ENCODE results near the gene OBSL1.

The OBSL1 gene

GRCh38 chr2:219571311-219572236 lies at the start of gene OBSL1:
Gene OBSL1, minus strand, starts transcription at chr2:219571539. Its CDS starts 307 bp downstream, at chr2:219571232.
- peak; percentile 88 for DNase-seq (ENCODE audit: low spot score)

DNA sequence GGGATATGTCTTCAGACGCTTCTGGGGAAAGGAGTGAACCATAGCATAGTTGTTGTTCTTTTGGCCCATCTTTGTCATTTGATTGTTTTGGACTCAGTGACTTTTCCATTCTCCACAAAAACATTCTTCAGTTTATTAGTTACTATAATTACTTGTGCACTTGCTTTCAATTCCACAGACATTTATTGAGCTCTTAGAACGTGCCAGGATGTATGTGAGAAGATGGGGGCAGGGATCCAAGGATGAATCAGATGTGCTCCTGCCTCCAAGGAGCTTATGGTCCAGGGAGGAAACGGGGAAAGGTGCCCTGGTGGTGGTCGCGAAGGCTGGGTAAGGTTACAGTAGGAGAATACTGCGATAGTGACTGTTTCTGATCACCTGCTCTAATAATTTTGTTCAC lies 49.2 kb upstream of the OBSL1 start:
- no peak for DNase-seq (ENCODE audit: low spot score)

- DNase-seq (ENCODE audit: low spot score): no peak
Observed at GRCh38 chr2:219619235-219619634, 47.9 kb upstream of the OBSL1 start.

DNA sequence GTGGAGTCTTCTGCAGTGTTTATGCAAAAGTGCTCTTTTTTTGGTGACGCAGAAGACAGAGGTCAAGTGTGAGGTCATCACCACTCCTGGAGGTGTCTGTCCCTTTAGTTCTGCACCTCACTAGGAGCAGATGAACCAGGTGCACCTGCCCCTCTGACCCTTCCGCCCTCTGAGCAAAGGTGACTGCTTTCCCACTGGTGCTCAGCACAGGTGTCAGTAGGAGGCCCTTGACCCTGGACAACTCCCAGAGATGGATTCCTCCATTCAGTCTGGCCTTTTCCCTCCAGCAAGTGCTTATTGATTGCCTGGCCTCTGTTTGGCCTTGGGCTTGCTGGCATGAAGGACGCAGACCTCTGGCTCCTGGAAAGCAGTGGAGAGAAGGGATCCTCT lies 47.4 kb upstream of the OBSL1 start:
- no peak for DNase-seq (ENCODE audit: low spot score)

DNA sequence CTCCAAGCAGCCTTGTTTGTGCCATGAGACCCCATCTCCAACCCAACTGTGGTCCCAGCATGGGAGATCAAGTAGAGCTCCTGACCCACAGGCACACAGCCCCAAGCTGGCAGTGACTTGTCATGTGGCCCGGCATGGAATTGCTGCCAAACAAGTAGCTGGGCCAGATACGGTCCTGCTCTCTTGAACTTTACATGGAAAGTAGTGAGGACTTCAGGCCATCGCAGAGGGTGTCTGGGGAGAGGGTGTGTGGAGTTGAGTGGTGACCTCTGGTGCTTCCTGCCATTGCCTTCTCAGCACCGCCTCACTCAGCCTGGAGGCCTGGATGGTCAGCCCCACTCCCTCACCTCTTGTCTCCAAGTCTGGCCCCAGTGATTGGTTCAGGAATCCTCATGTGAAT lies 45.2 kb upstream of the OBSL1 start:
- no peak for DNase-seq (ENCODE audit: low spot score)

GRCh38 chr2:219615894-219616293 lies 44.6 kb upstream of the OBSL1 start:
- DNase-seq (ENCODE audit: low spot score): peak; percentile 37

GRCh38 chr2:219615036-219615435 lies 43.7 kb upstream of the OBSL1 start:
- no peak for DNase-seq (ENCODE audit: low spot score)

DNA sequence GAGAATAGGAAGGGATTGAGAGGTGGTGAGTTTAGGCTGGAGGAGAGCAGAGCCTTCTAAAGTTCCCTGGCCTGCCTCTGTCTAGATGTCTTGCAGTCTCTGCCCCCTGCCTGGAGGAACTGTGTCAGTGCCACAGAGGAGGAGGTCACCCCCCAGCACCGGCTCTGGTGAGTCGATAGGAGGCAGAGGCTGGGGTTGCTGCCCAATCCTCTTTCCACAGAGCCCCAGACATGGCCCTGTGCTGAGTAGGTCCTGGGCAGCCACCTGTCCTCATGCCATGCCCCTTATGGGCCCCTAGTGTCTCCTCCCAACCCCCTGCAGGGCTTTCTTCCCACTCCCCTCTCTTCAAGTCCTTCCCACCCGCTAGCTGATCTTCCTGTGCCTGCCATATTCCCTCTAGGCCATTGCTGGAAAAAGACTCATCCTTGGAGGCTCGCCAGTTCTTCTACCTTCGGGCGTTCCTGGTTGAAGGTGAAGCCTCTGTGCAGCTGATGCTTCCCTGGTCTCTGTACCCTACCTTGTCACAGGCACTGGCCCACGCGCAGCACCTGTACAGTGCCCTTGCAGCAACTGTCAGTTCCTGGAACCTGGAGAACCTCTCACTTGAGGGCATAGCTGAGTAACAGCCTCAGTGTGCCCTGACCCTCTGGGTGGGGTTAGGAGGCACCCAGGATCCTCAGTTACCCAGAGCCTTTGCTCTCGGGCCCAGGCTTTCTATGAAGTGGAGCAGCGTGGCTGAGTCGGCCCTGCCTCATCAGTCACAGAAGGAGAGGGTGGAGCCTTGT lies 42.9 kb upstream of the OBSL1 start:
- peak; percentile 38 for DNase-seq (ENCODE audit: low spot score)

- DNase-seq (ENCODE audit: low spot score): no peak
Observed at GRCh38 chr2:219613461-219614070, 42.2 kb upstream of the OBSL1 start.

GRCh38 chr2:219612577-219613286 lies 41.4 kb upstream of the OBSL1 start:
- DNase-seq (ENCODE audit: low spot score): no peak

GRCh38 chr2:219611866-219612576 lies 40.7 kb upstream of the OBSL1 start:
- no peak for DNase-seq (ENCODE audit: low spot score)

GRCh38 chr2:219611306-219611705 lies 40.0 kb upstream of the OBSL1 start:
- DNase-seq (ENCODE audit: low spot score): no peak

DNA sequence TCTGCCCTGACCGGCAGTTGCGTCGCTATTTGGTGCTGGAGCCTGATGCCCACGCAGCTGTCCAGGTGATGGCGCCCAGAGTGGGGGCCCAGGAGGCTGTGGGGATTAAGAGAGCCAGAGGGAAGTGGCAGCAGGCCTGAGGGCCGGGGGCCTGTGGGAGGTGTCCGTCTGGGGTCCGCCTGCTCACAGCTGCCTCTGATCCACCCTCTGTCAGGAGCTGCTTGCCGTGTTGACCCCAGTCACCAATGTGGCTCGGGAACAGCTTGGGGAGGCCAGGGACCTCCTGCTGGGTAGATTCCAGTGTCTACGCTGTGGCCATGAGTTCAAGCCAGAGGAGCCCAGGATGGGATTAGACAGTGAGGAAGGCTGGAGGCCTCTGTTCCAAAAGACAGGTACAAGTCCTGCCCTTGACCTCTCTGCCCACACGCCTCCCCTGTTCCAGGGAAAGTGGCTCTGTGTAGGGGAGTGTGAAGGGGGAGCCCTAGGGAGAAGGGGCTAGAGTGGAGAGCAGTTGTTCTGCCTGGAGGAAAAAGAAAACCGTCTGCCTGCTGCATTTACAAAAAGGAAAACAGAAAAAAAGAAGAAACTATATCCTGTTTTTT lies 37.9 kb upstream of the OBSL1 start:
- no peak for DNase-seq (ENCODE audit: low spot score)

DNA sequence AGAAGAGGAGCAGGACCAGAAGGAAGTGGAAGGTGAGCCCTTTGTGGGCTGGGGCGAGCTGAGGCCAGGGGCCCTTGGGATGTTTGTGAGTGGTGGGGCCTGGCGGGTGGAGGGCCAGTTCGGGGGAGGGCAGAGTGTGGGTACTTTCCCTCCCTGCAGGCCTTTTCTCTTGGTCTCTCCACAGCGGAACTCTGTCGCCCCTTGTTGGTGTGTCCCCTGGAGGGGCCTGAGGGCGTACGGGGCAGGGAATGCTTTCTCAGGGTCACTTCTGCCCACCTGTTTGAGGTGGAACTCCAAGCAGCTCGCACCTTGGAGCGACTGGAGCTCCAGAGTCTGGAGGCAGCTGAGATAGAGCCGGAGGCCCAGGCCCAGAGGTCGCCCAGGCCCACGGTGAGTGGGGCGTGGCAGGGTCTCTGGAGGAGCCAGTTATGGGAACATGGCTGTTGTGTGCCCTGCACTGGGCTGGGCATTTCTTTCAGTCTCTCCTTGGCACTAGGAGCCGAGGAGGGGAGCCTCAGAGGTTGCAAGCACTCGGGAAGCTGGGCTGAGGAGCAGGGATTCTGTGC lies 37.1 kb upstream of the OBSL1 start:
- DNase-seq (ENCODE audit: low spot score): no peak

DNA sequence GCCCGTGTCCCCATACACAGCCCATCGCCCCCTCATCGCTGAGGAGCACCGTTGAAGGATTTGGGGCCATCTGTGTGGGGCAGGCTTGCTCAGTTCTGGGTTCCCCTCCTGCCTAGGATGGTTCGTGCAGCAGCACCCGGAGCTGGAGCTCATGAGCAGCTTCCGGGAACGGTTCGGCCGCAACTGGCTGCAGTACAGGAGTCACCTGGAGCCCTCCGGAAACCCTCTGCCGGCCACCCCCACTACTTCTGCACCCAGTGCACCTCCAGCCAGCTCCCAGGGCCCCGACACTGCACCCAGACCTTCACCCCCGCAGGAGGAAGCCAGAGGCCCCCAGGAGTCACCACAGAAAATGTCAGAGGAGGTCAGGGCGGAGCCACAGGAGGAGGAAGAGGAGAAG lies 36.6 kb upstream of the OBSL1 start:
- DNase-seq (ENCODE audit: low spot score): no peak

GRCh38 chr2:219605607-219605954 lies 34.2 kb upstream of the OBSL1 start:
- no peak for DNase-seq (ENCODE audit: low spot score)

DNA sequence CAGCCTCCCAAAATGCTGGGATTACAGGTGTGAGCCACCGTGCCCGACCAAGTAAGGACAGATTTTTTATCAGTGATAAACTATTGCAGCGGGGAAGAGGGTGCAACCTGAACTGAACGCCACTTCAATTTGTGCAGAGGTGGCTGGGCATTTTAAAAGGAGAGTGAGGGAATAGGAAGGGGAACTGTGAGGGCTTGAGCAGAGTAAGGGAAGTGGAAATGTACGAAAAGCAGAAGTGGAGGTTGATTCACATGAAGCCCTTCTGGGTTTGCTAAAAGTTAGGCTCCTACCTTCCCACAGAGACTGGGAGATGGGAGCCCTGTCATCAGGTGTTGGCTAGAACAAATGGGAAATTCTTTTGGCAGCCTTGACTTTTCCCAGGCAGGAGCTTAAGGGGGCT lies 32.4 kb upstream of the OBSL1 start:
- no peak for DNase-seq (ENCODE audit: low spot score)

DNA sequence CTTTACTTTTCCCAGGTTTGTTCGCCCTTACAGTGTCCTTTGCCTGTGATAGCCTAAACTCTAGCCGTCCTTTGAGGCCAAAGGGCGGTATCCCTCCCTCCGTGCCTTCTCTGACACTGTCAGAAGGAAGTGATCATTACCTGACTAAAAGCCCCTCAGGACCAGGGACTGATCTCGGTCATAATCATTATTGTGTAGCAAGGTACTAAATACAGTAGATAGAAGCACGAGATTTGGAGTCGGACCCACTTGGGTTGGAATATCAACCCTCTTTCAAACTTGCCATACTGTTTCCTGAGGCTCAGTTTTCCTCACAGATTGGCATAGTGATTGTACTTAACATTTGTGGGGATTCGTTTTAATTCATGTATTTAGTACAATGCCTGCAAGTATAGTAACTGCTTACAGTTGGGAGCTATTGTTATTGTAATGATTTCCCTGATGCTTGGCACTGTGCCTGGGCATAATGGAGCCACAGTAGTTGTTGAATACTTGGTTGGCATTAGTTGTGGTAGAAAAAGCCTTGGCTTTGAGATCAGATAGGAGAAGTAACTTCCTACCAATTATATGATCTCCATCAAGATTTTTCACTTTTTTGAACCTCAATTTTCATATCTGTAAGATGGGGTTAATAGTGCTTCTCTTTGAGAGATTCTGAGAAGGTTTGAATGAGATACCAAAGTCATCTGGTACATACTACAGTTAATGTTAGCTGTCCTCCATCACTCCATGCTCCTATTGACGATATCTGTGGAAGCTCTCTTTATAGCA lies 27.2 kb upstream of the OBSL1 start:
- no peak for DNase-seq (ENCODE audit: low spot score)

DNA sequence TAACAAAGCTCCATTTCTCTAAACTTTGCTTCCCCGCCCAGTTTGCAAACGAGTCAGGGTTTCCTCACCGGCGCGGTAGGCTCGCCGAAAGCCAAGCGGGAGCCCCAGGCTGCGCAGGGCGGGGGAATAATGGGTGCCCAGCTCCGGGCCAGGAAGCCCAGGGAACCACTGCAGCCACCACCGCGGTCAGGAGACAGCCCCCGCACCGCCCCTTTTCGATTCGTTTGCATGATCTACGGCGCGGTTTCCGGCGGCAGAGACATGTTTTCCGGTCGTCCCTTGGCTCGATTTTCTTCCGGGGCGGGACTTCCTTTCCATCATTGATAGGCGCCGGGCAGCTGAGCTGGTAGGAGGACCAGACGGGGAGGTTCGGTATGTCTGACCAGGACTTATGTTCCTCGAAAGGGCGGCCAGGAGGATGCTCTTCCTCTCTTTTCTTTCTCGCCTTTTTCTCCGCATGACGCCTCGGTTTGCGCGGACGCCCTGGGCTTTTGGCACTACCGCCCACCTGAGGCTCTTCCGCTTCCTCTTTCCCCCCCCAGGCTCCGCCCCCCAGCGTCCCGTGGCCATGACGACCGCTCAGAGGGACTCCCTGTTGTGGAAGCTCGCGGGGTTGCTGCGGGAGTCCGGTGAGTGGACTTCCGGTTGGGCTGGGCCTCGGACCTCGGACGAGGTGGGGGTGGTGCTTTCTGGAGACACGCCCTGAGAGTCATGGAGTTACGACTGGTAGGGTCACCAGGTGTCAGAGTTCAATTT lies 26.4 kb upstream of the OBSL1 start, which contains the start of gene STK11IP:
STK11IP (plus strand) TSS at position 306 of the 756 bp plus-strand sequence; CDS start at position 569, 263 bp downstream.
- peak; percentile 97 for DNase-seq (ENCODE audit: low spot score)

All from left forelimb (tissue), 1 donor.